ENCODE measurements around the gene FAM20A.
"Not testable (repeated sequence)": the region's sequence is repeated elsewhere in the genome, so short reads cannot be mapped to it uniquely, and the experiment has no call there.

Gene FAM20A

DNA sequence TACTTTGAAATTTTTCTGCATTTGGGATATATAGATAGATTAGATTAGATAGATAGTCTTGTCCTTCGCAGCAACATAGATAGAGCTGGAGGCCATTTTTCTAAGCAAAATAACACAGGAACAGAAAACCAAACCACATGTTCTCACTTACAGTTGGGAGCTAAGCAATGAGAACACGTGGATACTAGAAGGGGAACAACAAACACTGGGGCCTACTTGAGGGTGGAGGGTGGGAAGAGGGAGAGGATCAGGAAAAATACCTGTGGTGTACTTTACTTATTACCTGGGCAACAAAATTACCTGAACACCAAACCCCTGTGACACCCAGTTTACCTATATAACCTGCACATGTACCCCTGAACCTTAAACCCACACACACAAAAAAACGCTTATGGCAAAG is 74.6 kb downstream of the FAM20A start:
- in situ Hi-C loops (cut with MboI; ENCODE audit: low sequenced_read_pairs) = no loop called here

DNA sequence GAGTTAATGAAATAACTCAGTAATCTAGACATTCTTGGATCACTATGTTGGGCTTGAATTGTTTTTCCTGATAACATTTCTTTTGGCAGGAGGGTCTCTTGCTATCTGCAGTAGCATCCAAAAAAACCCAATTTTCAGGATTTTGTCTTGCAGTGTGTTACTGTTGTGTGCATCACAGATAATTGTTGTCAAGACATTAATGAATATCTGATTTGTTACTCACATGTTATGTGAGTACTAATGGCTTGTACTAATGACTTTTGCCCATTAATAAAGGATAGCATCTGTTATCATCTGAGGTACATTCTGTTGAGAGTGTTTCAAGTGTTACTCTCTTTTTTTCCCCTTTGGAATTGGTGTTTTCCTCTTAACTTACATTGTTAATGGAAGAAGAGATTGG is 78.9 kb downstream of the FAM20A start:
- in situ Hi-C loops (cut with MboI; ENCODE audit: low sequenced_read_pairs) = no loop called here

DNA sequence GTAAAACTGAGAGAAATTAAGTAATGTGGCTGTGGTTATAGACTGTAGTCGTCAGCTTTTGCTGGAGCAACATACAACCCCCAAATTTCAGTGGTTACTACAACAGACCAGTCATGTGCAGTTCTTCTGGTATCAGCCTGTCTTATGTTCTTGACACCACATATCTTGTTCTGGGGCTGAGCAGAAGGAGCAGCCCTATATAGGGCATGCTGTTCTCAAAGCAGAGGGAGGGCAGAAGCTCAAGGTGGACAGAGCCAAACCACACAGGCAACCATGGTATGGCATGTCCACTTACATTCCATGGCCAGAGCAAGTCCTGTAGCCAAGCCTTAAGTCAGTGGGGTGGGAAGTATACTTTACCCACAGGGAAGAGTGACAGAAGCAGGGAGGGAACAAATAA is 81.3 kb downstream of the FAM20A start:
- in situ Hi-C loops (cut with MboI; ENCODE audit: low sequenced_read_pairs) = no loop called here

DNA sequence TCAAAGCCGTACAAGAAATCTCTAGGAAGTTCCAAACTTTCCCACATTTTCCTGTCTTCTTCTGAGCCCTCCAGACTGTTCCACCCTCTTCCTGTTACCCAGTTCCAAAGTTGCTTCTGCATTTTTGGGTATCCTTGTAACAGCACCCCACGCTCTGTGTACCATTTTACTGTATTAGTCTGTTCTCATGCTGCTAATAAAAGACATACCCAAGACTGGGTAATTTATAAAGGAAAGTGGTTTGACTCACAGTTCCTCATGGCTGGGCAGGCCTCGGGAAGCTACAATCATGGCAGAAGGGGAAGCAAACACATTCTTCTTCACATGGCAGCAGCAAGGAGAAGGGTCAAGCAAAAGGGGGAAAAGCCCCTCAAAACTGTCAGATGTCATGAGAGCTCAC is 82.1 kb downstream of the FAM20A start:
- in situ Hi-C loops (cut with MboI; ENCODE audit: low sequenced_read_pairs) = not testable (repeated sequence)

DNA sequence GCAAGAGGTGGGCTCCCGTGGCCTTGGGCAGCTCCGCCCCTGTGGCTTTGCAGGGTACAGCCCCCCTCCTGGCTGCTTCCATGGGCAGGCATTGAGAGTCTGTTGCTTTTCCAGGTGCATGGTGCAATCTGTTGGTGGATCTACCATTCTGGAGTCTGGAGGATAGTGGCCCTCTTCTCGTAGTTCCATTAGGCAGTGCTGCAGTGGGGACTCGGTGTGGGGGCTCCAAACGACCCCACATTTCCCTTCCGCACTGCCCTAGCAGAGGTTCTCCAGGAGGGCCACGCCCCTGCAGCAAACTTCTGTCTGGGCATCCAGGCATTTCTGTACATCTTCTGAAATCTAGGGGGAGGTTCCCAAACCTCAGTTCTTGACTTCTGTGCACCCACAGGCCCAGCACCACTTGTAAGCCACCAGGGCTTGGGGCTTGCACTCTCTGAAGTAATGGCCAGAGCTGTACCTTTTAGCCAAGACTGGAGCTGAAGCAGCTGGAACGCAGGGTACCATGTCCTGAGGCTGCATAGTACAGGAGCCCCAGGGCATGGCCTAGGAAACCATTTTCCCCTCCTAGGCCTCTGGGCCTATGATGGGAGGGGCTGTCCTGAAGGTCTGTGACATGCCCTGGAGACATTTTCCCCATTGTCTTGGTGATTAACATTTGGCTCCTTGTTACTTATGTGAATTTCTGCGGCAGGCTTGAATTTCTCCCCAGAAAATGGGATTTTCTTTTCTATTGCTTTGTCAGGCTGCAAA is 82.9 kb downstream of the FAM20A start:
- in situ Hi-C loops (cut with MboI; ENCODE audit: low sequenced_read_pairs) = no loop called here

DNA sequence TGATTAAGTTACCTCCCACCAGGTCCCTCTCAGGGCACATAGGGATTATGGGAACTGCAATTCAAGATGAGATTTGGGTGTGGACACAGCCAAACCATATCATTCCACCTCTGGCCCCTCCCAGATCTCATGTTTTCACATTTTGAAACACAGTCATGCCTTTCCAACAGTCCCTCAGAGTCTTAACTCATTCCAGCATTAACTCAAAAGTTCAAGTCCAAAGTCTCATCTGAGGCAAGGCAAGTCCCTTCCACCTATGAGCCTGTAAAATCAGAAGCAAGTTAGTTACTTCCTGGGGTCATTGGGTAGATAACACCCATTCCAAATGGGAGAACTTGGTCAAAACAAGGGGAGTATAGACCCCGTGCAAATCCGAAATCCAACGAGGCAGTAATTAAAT is 83.6 kb downstream of the FAM20A start:
- in situ Hi-C loops (cut with MboI; ENCODE audit: low sequenced_read_pairs) = not testable (repeated sequence)

DNA sequence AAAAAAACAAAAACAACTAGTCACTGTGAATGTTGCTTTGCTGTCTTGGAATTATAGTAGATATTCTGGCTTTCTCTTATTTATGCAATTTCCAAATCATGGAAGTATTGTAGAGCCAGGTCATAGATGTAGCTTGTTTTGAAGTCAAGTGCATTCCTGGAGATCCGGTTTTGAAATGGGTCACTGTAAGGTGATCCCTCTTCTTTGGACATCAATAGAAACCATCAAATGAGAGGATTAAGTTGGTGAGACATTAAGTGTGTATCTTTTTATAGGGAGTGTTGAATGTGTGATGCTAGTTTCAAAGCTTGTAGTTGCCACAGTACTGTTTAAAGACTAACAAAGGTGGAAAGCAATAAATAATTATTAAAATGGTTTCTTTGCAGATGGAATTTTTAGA is 84.4 kb downstream of the FAM20A start:
- in situ Hi-C loops (cut with MboI; ENCODE audit: low sequenced_read_pairs) = no loop called here

DNA sequence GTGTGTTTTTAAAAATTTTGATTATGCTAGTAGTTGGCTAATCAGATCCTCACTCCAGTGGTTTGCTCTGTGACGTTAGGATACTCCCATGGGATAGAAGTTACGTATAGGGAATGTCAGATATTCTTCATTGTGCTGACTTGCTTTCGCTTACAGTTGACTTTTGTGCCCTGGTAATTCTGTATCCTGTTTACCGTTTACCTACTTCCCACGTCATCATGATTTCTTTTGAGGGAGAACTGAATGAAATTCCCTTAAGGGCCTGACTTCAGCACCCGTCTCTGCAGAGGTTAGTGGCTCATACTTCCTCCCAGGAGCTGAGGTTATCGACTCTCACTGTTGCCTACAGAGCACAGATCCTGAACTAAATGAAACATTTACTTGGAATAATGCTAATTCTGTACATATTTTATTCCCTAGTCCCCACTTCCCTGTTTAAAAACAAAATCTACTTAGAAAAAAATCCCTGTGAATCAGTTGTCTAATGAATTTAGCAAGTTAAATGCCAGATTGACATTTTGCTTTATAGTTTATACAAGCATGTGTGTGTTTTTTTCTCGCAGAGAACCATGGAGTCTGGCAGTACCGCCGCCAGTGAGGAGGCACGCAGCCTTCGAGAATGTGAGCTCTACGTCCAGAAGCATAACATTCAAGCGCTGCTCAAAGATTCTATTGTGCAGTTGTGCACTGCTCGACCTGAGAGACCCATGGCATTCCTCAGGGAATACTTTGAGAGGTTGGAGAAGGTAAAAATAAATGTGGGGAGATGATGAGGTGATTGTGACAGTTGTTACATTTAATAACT is 86.1 kb downstream of the FAM20A start:
- in situ Hi-C loops (cut with MboI; ENCODE audit: low sequenced_read_pairs) = no loop called here

DNA sequence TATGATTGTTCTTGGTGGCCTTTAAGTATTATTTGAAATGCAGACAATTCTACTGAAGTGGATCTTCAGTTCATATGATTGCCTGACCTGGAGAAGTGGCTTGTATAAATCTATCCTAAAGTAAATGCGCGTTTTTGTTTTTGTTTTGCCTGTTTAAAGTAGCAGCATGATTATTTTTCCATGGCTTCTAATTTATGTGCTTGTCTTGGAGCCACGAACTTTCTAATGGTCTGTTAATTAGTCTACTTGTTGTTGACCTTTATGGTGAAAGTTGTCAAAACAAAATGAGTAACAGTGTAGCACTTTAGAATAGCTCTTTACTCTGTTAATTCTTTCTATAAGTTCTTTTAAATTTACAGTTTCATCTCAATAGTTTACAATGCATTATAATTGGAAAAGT is 87.2 kb downstream of the FAM20A start:
- in situ Hi-C loops (cut with MboI; ENCODE audit: low sequenced_read_pairs) = no loop called here

DNA sequence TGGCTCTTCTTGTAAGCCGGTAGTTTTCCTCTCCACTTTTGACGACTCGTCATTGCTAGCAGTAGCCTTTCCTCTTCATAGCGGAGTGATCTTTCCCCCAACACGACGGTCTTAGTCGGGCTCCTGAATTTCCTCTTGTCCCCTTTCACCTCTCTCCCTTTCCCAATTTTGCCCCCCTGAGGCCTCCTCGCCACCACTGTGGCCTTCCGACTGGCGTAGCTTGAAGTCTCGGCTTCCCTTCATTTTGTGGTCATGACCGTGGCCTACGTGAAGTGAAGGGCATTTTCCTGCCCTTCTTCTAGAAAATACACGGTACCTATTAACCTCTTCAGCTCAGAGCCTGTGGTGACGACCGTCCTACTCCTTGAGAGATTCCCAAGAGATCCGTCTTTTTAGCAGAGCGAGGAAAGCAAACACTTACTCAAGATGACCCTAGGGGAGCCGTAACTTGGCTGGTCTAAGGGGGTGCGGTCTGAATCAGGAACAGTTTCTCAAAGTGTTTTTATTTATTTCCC is 88.2 kb downstream of the FAM20A start:
- in situ Hi-C loops (cut with MboI; ENCODE audit: low sequenced_read_pairs) = no loop called here

DNA sequence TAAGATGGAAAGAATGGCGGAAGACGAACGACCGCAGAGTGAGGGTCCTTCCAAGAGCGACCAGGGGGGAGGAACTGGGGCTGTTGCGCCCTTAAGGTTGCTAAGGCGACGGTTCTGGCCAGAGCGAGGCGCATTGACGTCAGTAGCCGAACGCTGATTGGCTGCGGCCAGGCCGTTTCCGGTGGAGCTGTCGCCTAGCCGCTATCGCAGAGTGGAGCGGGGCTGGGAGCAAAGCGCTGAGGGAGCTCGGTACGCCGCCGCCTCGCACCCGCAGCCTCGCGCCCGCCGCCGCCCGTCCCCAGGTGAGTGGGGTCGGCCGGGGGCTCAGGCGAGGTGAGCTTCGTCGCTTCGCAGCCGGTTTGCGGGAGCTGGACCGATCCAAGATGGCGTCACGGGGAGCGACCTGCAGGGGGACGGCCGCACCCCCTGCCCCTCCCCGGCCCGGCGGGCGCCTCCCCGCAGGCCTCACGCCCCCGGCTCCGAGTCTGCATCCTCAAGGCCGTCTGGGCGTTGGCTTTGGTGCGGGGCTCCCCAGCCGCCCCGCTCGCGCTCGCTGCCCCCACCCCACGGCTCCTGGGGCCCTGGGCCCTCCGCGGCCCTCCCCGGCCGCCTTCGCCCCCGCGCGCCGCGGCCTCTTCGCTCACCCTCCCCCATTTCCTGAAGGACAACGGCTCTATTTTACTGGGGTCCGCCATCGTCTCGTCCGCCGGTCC is 88.8 kb downstream of the FAM20A start, which contains the start of gene PRKAR1A:
TSS of gene PRKAR1A (plus strand) at position 184 of the 713 bp plus-strand sequence. CDS start 2,970 bp downstream, outside the sequence.
- in situ Hi-C loops (cut with MboI; ENCODE audit: low sequenced_read_pairs) = no loop called here

DNA sequence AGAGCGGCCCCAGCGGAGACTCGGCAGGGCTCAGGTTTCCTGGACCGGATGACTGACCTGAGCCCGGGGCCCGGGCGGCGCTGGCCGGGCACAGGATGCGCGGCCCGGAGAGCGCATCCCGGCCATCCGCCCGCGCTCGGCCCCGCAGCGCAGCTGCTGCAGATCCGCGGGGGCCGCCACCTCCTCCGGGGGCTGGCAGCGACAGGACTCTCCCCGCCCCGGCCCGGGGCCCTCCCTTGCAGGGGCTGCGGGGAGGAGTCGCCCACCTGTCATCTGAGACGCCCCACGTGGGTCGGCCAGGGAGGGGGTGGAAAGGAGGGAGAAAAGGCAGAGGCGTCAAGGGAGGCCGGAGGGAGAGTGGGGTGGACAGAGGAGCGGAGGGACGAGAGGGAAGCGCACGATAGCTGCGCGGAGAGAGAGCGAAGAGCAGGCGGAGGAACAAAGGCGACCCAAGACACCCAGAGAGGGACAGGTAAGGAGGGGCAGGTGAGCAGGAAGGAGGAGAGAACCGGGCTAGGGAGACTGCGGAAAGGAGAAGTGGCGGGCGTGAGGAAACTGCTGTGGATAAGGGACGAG is 89.4 kb downstream of the FAM20A start:
- in situ Hi-C loops (cut with MboI; ENCODE audit: low sequenced_read_pairs) = no loop called here

DNA sequence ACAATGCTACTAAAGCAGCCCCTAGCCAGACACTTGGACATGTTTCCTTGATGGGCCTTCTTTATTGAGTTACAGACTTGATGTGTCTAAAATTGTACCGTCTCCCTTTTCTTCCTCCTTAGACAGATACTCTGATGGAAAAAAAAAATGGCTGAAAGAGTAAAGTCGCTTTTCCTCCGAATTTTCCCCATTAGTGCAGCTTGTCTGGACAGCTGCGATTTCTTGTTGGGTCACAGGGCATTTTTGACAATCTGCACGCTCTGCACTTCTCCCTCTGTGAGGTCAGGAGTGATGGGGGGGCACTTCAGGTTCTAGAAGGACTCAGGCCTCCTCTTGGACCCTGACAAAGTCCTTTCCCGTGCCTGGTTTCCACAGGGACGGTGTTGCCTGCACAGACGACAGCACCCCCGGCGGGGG is 89.9 kb downstream of the FAM20A start:
- in situ Hi-C loops (cut with MboI; ENCODE audit: low sequenced_read_pairs) = no loop called here

DNA sequence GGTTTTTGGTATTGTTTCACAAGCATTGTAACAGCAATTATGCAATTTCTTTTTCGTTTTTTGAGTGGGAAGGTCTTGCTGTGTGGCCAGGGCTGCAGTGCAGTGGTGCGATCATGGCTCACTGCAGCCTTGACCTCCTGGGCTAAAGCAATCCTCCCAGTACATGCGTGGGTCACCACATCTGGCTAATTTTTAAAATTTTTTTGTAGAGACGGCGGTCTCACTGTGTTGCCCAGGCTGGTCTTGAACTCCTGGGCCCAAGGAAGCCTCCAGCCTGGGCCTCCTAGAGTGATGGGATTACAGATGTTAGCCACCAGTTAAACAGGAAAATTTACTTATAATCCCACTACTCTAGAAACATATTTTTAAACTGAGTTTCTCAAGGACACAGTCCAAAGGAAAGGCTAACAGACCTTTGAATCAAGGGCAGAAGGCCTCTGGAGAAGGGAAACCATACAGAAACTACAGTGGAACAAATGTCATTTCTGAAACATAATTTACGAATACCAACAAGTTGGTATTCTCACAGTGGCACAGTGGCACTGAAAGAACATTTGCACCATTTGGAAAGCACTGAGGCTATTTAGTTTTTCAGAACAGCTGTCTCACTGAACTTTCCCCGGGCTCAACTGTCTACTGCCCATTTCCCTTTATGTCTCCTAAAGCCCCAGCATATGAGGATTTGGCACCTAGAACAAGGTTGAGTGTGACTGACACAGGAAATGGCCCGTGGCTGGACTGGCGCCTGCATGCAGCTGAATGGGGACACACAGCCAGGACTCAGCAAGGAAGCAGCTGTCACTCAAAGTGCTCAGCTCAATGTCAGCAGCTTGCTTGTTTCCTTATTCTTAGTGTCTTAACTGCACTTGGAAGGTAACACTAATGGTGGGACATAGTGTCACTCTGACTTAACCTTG is 91.8 kb downstream of the FAM20A start:
- in situ Hi-C loops (cut with MboI; ENCODE audit: low sequenced_read_pairs) = no loop called here

DNA sequence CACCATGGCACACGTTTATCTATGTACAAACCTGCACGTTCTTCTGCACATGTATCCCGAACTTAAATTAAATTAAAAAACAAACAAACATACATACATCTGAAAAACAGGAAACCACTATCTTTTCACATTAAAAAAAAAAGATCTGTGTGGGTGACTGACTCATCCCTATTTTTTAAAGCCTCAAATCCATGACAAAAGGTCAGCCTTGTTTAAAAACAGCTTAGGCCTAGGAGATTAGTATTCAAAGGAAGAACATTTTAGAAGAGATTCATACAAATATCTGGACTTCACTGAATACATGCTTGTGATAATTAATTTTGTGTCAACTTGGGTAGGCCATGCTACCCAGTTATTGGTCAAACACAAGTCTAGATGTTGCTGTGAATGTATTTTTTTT is 93.6 kb downstream of the FAM20A start:
- in situ Hi-C loops (cut with MboI; ENCODE audit: low sequenced_read_pairs) = no loop called here

DNA sequence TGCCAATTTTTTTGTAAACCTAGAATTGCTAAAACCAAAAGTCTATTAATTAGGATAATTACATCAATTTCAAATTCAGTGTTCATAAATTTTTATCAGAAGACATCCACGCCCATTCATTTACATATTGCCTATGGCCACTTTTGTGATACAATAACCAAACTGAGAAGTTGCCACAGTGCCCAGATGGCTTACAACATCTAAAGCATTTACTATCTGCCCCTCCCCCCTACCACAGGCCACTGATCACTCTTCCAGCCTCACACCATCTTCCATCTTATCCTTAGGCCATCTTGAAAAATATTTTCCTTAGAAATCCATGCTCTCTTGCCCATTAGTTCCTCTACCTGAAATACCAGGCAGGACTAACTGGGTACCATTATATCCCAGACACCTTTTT is 95.2 kb downstream of the FAM20A start:
- in situ Hi-C loops (cut with MboI; ENCODE audit: low sequenced_read_pairs) = no loop called here

DNA sequence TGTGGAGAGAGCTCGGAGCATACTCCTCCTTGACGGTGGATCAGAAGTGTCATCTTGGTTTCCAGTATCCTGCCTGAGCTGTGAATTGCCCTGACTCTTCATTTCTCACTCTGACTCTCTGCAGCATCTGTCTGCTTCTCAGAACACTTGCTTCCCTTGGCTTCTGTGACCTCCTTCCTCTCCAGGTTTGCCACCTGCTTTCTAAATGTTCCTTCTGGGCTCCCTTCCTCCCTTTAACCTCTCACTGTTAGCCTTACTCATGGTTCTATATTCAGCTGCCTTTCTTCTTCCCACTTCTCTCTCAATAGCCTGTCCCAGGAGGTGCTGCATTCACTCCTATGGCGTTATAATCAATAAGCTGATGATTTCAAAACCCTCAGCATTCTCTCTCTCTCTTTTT is 100.1 kb downstream of the FAM20A start:
- in situ Hi-C loops (cut with MboI; ENCODE audit: low sequenced_read_pairs) = no loop called here

DNA sequence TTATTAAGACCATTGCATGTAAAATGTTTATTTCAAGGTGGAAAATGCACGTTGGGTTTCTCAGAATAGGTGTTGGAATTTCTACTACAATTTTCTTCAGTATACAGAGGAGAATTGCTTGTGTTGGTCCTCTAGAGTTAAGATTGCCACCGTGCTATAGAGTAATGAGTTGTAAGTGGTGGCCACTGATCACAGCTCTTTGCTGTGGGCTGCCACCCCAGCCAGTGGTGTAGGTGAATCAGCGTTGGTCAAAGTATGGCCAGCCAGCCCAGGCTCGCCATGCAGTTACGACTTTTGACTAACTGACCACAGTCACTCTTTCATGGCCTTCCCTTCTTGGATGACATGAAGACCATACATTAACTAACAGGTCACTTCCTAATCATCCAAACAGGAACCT is 101.6 kb downstream of the FAM20A start:
- in situ Hi-C loops (cut with MboI; ENCODE audit: low sequenced_read_pairs) = no loop called here

DNA sequence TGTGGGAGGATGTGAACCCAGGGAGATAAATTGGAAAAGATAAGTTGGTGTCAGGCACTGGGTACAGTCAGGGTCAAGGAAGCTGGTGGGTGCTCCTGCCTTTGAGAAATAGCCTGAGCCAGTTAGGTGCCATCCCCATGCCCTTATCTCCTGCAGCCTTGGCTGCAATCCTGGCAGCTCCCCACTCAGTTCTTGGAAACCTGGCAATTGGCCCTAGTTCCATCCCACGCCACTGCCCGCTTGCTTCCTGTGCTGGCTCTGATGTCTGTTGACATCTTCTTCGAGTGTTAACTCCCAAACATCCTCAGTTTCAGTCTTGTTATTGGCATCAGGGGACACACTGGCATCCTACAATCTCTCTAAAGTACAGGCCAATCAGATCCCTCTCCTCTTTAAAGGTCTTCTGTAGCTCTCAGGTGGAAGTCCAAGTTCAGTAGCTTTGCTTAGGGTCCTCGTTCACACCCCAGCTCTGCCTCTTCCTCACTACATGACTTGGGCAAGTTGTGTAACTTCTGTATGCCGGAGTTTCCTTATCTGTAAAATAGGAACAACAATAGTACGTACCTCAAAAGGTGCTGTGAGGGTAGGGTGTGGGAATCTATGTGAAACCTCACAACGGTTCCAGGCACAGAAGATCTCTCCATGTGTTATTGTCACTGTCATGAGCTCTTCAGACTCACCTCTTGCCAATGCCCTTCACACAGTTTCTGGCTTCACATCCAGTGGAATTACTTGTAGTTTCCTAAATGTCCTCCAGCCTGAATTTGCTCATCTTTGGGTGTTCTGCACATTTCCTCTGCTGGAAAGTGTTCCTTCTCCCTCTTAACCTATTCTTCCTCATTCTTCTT is 102.5 kb downstream of the FAM20A start:
- in situ Hi-C loops (cut with MboI; ENCODE audit: low sequenced_read_pairs) = no loop called here

Measured in HL-60/S4 (cell line).